ENCODE measurements around the gene UNKL. TPM values are rescaled to one million over a fixed set of nuclear protein-coding genes. Genes with fewer than 3 reads are reported as not detected.

The UNKL gene
- total RNA-seq, 2 experiments from 2014 or later = 31.3 to 32.8 TPM

DNA sequence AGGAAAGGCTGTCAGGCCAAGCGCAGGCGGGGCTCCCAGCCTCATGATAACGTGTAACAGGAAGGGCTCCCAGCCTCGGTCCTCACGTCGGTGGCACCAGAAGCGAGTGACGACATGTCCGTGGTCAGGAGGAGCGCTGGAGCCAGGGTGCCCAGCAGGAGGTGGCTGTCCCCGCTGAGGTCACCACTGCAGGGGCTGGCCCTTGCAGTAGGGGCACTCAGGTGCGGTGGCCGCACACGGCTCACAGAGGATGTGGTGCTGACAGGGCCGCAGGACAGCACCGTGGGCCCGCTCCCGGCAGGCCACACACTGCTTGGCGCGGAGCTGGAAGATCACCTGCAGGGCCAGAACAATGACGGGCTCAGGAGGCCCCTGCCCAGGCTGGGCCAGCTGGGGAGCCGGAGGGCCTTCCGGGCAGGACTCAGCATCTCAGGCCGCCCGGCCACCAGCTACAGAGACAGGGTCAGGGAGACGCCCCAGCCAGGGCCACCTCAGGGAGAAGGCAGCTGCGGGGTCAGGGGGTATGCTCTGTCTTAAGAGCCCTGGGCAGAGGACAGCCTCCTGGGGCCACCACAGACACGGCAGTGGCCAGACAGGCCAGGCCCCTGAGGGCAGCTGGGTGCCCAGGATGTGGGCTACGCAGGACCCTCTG, 48.3 kb downstream of the UNKL start:
- Mint-ChIP-seq H3K9me3 (ENCODE audit: low read depth) (no peaks in the 10 kb centered on the region), H3K27me3 (no peaks in the 10 kb centered on the region), H3K4me1 (peaks cover 2% of the 10 kb centered on the region), H3K4me3 (no peak overlapping the region), H3K36me3 (ENCODE audit: low read depth) (peaks cover 12% of the 10 kb centered on the region), H3K27ac (no peak overlapping the region)
- intact Hi-C loops (cut with DNase I, micrococcal nuclease) = loop anchor here in 1 of 2 experiments (10.0 kb wide), 1 partner anchor 179 kb away; no protein-coding TSS in a partner anchor
- ATAC-seq = no peak
- POLR2A ChIA-PET = no interaction called here
- CTCF ChIA-PET = interaction anchor here (2.0 kb wide), 1 partner anchor 12 kb away, joined by 7 read pairs; no protein-coding TSS in a partner anchor
- no peak for DNase-seq

GRCh38 chr16:1364510-1364909, 50.0 kb downstream of the UNKL start:
- Mint-ChIP-seq H3K4me3 (no peak overlapping the region), H3K27ac (no peak overlapping the region), H3K4me1 (peaks cover 2% of the 10 kb centered on the region), H3K36me3 (ENCODE audit: low read depth) (peaks cover 18% of the 10 kb centered on the region), H3K27me3 (no peaks in the 10 kb centered on the region), H3K9me3 (ENCODE audit: low read depth) (no peaks in the 10 kb centered on the region)
- intact Hi-C loops (cut with DNase I, micrococcal nuclease) = loop anchor here in 1 of 2 experiments (10.0 kb wide), 1 partner anchor 180 kb away; no protein-coding TSS in a partner anchor
- ChIA-PET CTCF (interaction anchor here (0.5 to 2.5 kb wide), 12 partner anchors 10 to 341 kb away, joined by 3 to 22 read pairs (median 4); partner anchors contain the start of genes MAPK8IP3, TELO2 and UQCC4), POLR2A (no interaction called here)
- no peak for ATAC-seq
- DNase-seq = no peak

DNA sequence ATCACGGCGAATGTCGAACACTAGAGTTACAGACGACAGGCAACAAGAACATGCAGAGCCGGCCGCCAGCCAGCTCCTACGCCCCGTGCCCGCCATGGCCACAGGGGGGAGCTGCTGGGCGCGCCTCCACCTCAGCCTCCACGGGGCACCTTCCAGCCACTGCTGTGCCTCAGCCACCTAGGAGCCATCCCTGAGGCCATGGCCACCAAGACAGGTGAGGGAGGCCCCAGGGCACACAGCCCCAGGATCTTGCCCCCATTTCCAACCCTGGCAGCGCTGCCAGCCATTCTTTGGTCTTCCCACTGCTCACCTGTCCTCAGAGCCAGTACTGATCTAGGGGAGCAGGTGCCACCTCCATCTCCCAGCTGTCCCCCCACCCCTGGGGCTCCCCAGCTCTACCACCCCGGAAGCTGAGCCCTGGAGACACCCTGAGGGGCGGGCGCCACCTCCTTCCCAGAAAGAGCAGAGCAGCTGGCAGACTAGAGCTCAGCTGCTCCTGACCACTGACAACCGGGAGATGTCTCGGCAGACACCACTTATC, 50.9 kb downstream of the UNKL start:
- peaks cover 21% of the 10 kb centered on the region for H3K36me3 Mint-ChIP-seq (ENCODE audit: low read depth)
- no peak overlapping the region for H3K4me3 Mint-ChIP-seq
- DNase-seq (peak; percentile 88), ATAC-seq (peak; percentile 99)
- ChIA-PET POLR2A (no interaction called here), CTCF (interaction anchor here (0.6 to 2.5 kb wide), 15 partner anchors 10 to 971 kb away, joined by 3 to 22 read pairs (median 4); partner anchors contain the start of genes MAPK8IP3, TELO2 and UQCC4)
- no peaks in the 10 kb centered on the region for H3K9me3 Mint-ChIP-seq (ENCODE audit: low read depth)
- peaks cover 2% of the 10 kb centered on the region for H3K4me1 Mint-ChIP-seq
- intact Hi-C loops (cut with DNase I, micrococcal nuclease) = loop anchor here (1.0 to 10.0 kb wide), 3 partner anchors 50 to 181 kb away; no protein-coding TSS in a partner anchor
- H3K27me3 Mint-ChIP-seq = no peaks in the 10 kb centered on the region
- no peak overlapping the region for H3K27ac Mint-ChIP-seq

GRCh38 chr16:1362807-1363206, 51.7 kb downstream of the UNKL start:
- DNase-seq = no peak
- H3K4me1 Mint-ChIP-seq = peaks cover 2% of the 10 kb centered on the region
- H3K9me3 Mint-ChIP-seq (ENCODE audit: low read depth) = no peaks in the 10 kb centered on the region
- H3K36me3 Mint-ChIP-seq (ENCODE audit: low read depth) = peaks cover 21% of the 10 kb centered on the region
- ChIA-PET CTCF (interaction anchor here (0.6 to 2.5 kb wide), 6 partner anchors 16 to 458 kb away, joined by 3 to 22 read pairs (median 4); partner anchors contain the start of gene MAPK8IP3), POLR2A (interaction anchor here (0.5 kb wide), 1 partner anchor 58 kb away, joined by 4 read pairs; no protein-coding TSS in a partner anchor)
- ATAC-seq = no peak
- intact Hi-C loops (cut with DNase I, micrococcal nuclease) = loop anchor here (1.0 to 10.0 kb wide), 3 partner anchors 50 to 182 kb away; no protein-coding TSS in a partner anchor
- no peak overlapping the region for H3K4me3 Mint-ChIP-seq
- no peaks in the 10 kb centered on the region for H3K27me3 Mint-ChIP-seq
- no peak overlapping the region for H3K27ac Mint-ChIP-seq

DNA sequence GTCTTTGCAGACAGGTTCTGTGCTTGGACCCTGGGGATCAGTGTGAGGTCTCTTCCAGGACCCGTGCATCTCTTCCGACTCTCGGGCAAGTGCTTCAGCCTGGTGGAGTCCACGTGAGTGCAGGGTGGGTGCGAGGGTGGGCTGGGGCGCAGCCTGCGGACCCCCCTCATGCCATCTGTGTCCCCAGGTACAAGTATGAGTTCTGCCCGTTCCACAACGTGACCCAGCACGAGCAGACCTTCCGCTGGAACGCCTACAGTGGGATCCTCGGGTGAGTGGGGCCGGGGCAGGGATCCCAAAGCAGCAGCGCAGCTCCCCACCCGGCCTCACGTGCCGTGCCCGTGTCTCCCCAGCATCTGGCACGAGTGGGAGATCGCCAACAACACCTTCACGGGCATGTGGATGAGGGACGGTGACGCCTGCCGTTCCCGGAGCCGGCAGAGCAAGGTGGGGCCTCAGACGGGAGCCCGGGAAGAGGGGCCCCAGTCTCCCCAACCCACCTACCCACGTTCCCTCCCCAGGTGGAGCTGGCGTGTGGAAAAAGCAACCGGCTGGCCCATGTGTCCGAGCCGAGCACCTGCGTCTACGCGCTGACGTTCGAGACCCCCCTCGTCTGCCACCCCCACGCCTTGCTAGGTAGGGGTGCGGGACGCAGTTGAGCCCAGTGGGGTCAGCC, 52.7 kb downstream of the UNKL start:
- peaks cover 2% of the 10 kb centered on the region for H3K4me1 Mint-ChIP-seq
- ChIA-PET CTCF (no interaction called here), POLR2A (no interaction called here)
- DNase-seq = no peak
- no peaks in the 10 kb centered on the region for H3K9me3 Mint-ChIP-seq (ENCODE audit: low read depth)
- no peak overlapping the region for H3K4me3 Mint-ChIP-seq
- peaks cover 21% of the 10 kb centered on the region for H3K36me3 Mint-ChIP-seq (ENCODE audit: low read depth)
- intact Hi-C loops (cut with DNase I, micrococcal nuclease) = loop anchor here (2.0 to 10.0 kb wide), 2 partner anchors 173 to 183 kb away; no protein-coding TSS in a partner anchor
- H3K27ac Mint-ChIP-seq = no peak overlapping the region
- no peak for ATAC-seq
- no peaks in the 10 kb centered on the region for H3K27me3 Mint-ChIP-seq

DNA sequence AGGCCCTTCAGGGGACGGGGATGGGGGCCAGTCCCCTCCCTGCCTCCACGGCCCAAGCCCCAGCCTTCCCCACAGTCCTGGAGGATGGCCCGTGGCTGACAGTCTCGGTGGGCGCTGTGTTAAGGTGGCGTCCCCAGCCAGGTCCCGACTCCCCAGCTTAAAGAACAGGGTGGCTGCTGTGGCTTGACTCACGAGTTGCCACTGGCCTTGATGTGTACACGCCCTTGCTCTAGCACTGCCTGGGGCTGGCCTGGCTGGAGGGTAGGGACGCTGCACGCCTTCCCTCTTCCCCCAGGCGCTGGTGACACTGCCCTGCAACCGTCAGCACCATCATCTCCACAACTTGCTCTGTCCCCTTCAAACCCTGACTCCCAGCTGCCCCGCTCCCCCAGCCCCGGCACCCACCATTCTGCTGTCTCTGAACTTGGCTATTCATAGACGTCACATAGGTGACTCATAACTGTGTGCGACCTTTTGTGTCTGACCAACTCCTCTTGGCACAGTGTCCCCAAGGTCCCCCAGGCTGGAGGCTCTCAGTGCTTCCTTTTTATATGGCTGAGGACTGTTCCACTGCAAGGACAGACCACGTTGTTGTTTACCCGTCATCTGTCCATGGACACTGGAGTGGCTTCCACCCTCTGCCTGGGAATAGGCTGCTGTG, 56.5 kb downstream of the UNKL start:
- intact Hi-C loops (cut with DNase I, micrococcal nuclease) = no loop called here
- Mint-ChIP-seq H3K36me3 (ENCODE audit: low read depth) (peaks cover 13% of the 10 kb centered on the region), H3K4me1 (peaks cover 20% of the 10 kb centered on the region), H3K27ac (peak overlapping the region; percentile 19), H3K27me3 (no peaks in the 10 kb centered on the region), H3K4me3 (no peak overlapping the region), H3K9me3 (ENCODE audit: low read depth) (no peaks in the 10 kb centered on the region)
- DNase-seq (no peak), ATAC-seq (peak; percentile 30)
- ChIA-PET CTCF (interaction anchor here (0.6 kb wide), 1 partner anchor 693 kb away, joined by 3 read pairs; no protein-coding TSS in a partner anchor), POLR2A (no interaction called here)

DNA sequence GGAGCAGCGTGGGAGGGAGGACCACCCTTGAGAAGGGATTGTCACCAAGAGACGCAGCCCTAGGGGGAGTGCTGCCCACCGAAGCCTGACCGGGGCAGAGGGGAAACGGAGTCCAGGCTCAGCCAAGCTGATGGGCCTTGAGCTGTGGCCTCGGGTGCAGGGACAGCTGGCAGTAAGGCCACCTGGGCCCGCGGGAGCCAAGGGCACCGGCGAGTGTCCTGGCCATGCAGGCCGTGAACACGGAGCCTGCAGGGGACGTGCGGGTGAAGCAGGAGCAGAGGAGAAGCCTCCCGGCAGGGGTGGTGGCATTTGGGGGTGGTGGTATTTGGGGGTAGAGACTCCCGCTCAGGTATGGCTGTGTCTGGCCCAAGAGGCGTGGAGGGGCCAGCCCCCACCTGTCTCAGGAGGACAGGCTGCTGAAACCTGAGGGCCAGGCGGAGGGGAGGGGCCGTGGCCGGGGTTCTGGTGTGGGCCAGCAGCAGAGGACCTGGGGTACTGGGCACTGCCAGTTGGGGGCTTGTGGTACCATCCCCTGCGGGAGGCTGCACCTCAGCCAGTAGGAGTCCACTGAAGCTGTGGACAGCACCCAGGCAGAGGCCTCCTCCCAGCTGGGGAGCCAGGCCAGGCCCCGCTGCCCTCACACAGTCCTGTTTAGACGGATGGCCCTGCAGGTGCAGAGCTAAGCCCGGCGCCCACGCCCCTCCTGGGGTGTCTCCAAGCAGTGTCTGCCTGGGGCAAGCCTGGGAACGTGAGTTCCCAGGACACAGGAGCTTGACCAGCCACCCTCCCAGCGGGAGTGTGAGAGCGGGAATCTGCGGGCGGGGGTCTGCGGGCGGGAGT, 58.2 kb downstream of the UNKL start:
- no peaks in the 10 kb centered on the region for H3K9me3 Mint-ChIP-seq (ENCODE audit: low read depth)
- intact Hi-C loops (cut with DNase I, micrococcal nuclease) = no loop called here
- H3K4me1 Mint-ChIP-seq = peaks cover 27% of the 10 kb centered on the region
- H3K4me3 Mint-ChIP-seq = no peak overlapping the region
- H3K27ac Mint-ChIP-seq = no peak overlapping the region
- ChIA-PET POLR2A (no interaction called here), CTCF (no interaction called here)
- no peak for ATAC-seq
- H3K36me3 Mint-ChIP-seq (ENCODE audit: low read depth) = peaks cover 12% of the 10 kb centered on the region
- DNase-seq = no peak
- no peaks in the 10 kb centered on the region for H3K27me3 Mint-ChIP-seq

DNA sequence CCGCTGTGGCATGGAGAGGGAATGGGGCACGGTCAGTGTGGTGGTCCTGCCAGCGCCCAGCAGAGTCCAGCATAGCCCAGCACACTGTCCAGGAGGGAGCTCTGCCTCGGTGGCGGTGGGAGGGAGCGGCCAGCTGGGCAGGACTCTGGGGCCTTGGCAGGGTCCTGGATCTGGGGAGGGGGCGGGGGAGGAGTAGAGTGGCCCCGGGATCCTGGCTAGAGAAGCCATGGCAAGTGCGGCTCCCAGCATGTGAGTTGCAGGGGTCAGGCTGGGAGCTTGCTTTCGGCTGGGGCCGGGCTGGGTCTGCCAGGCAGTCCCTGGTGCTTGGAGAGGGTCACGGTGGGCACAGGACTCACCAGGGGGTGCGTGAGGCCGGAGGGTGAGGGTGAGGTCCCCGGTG, 58.9 kb downstream of the UNKL start:
- peaks cover 30% of the 10 kb centered on the region for H3K4me1 Mint-ChIP-seq
- H3K36me3 Mint-ChIP-seq (ENCODE audit: low read depth) = peaks cover 10% of the 10 kb centered on the region
- H3K9me3 Mint-ChIP-seq (ENCODE audit: low read depth) = no peaks in the 10 kb centered on the region
- ATAC-seq (no peak), DNase-seq (no peak)
- H3K27me3 Mint-ChIP-seq = no peaks in the 10 kb centered on the region
- H3K27ac Mint-ChIP-seq = no peak overlapping the region
- POLR2A ChIA-PET = no interaction called here
- intact Hi-C loops (cut with DNase I, micrococcal nuclease) = no loop called here
- no peak overlapping the region for H3K4me3 Mint-ChIP-seq
- CTCF ChIA-PET = no interaction called here

GRCh38 chr16:1354815-1355540, 59.5 kb downstream of the UNKL start:
- Mint-ChIP-seq H3K27me3 (no peaks in the 10 kb centered on the region), H3K4me3 (no peak overlapping the region), H3K4me1 (peaks cover 36% of the 10 kb centered on the region), H3K27ac (no peak overlapping the region), H3K9me3 (ENCODE audit: low read depth) (no peaks in the 10 kb centered on the region), H3K36me3 (ENCODE audit: low read depth) (peaks cover 7% of the 10 kb centered on the region)
- intact Hi-C loops (cut with DNase I, micrococcal nuclease) = loop anchor here in 1 of 2 experiments (5.0 kb wide), 1 partner anchor 417 kb away; the partner anchor contains the start of genes EME2, MRPS34 and NME3
- ChIA-PET POLR2A (no interaction called here), CTCF (no interaction called here)
- ATAC-seq (no peak), DNase-seq (no peak)
